OCI-M2 (cell line): ENCODE data around the gene MRPL27.

Experiments
- DNase-seq: peaks from one replicate; lab custom pipeline; 2025; ENCODE audit not compliant: unreplicated experiment; lab: John Stamatoyannopoulos, UW

MRPL27 gene

GRCh38 chr17:50386510-50386909 lies 13.5 kb upstream of the MRPL27 start:
- no peak for DNase-seq

- no peak for DNase-seq
These were observed 9.9 kb upstream of the MRPL27 start for GRCh38 chr17:50382931-50383330.

GRCh38 chr17:50381920-50382319 lies 8.9 kb upstream of the MRPL27 start:
- DNase-seq = no peak

- no peak for DNase-seq
These were observed 8.4 kb upstream of the MRPL27 start for GRCh38 chr17:50381260-50381815.

GRCh38 chr17:50380369-50381259 lies 7.6 kb upstream of the MRPL27 start:
- DNase-seq = no peak

GRCh38 chr17:50379351-50380132 lies 6.6 kb upstream of the MRPL27 start:
- no peak for DNase-seq

DNA sequence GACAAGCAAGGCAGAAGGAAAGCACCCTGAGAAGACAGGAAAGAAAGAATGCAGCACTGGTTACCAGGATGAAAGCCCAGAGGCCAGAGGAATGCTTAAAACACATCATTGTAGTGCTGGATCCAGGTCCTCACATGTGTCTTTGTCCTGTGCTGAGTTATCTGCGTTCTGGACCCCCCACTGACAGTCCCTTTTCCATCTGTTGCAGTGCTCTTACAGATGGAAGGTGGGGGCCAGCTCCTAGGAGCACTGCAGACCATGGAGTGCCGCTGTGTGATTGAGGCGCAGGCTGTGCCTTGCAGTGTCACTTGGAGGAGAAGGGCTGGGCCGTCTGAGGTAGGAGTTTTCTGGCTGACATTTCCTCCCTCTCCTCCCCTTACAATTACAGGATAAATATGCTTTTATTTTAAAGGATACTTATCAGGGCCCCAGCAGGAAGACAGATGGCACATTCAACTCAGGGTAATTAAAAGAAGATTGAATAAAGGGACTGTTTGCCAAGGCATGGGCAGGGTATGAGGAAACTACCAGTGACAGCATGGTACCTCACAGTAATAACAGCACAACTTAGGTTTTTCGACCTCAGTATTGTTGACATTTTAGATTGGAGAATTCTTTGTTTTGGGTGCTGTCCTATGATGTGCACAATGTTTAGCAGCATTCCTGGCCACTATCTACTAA lies 3.0 kb upstream of the MRPL27 start:
- no peak for DNase-seq

DNA sequence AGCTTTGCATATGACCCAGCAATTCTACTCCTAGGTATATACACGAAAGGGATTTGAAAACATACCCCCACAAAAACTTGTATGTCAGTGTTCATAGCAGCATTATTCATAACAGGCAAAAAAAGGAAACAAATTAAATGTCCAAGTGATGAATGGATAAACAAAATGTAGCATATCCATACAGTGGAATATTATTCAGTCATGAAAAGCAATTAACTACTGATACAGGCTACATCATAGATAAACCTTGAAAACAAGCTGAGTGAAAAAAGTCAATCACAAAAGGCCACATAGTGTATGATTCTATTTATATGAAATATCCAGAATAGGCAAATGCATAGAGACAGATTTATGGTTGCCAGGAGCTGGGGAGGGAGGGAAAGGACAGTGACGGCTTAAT lies 721 bp upstream of the MRPL27 start:
- no peak for DNase-seq

GRCh38 chr17:50372222-50372757 lies 694 bp downstream of the MRPL27 start:
- DNase-seq = no peak

DNA sequence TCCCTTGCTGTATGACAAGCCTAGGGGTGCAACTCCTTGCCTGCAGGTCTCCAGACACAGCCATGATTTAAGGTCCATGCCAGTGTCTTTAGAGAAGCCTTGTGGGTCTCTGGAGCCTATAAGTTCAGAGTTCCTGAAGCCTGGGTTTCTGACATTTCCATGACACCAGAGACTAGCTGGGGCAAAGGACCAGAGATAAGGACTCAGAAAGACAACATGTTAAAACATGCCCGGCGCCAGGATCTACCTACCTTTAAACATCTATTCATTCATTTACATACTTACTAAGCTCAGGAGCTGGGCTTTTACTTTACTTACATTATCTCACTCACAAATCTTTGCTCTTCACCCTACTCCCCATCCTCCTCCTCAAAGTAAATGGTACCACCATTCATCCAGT lies 1.5 kb downstream of the MRPL27 start:
- DNase-seq = no peak

DNA sequence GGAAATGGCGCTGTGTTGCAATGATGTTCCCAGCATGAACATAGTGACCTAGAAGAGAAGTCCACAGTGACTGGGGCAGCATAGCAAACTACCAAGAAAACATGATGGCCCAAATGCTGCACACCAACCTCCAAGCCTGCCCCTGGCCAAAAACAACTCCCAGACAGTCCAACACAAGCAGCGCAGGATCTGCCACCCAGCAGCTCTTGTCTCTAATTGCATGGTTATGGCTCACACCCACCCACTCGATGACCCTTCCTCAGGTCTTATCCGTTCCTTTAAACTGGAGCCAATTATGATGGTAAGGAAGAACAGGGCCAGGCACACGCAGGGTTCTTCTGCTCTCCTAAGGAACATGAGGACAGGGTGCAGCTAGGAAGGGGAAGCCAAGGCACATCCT lies 2.9 kb downstream of the MRPL27 start:
- DNase-seq = no peak

DNA sequence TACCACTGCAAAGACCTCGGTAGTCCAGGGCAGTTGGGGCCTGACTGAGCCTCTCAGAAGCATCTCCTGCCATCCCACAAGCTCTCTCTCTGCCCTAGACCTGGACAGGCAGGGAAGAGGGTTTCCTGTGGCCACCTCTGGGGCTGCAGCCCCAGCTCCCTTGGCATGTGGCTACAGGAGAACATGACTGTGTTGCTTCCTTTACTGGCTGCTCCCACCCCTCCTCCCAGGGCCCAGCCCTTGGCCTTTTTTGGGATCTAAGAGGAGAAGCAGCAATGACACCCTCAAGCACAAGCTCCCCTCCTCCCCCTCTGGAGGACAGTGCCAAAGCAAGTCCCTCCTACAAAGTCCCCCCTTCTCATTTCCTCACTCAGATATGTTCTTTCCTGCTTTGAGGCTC lies 5.6 kb downstream of the MRPL27 start:
- DNase-seq = no peak

- DNase-seq = no peak
These were observed 7.2 kb downstream of the MRPL27 start for GRCh38 chr17:50365649-50366393.

- DNase-seq = no peak
These were observed 7.8 kb downstream of the MRPL27 start for GRCh38 chr17:50365165-50365564.

GRCh38 chr17:50364715-50365114 lies 8.3 kb downstream of the MRPL27 start:
- DNase-seq = no peak

DNA sequence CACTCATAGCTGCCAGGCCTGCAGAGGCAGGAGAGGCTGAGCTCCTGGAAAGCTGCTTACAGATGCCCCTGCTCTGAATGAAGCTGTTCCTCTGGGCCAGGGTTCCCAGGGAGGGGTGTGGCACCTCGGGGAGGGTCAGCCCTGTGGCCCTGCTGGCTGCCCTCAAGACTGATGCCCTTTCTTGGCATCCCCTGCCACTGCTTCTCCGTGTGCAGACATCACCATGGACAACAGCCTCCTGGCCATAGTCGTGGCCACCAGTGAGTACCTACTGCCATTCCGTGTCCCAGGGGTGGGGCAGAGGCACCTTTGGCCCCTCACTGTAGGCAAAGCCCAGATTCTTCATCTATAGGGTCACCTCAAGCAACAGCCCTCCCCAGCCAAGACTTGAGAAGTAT lies 8.9 kb downstream of the MRPL27 start:
- DNase-seq = no peak

DNA sequence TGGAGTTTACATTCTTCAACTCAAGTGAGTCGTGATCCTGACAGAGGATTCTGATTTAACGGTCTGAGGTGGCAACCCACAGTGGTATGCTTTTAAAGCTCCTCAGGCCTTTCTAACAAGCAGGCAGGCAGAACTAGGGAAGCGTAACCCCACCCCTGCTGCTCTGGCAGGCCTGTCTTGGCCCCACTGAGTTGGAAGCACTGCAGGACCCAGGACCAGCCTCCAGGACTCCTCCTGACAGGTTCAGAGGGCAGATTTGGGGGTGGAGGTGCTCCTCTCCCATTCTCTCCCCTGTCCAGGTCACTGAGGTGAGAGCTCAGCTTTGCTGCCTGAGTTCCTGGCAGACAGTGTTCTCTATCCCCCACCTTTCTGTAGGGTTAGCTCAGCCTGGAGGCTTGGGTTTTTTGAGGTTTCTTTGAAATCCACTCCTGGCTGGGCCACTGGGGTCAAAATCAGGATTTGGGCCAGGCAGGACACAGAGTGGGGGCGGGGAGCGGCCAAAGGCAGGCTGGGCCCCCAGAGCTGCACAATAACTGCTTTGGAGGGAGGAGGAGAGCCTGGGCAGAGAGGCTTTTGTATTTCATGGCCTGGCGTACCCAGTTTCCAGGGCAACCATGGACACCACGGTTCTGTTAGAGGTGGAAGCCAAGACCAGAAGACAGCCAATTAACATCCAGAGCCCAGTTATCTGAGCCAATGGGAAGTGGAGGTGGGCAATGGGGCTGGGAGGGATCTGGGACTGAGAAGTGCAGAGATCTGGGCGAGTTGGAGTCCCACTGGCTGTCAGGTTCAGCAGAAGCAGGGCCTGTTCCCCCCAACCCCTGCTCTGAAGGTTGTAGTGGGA lies 9.5 kb downstream of the MRPL27 start:
- no peak for DNase-seq

DNA sequence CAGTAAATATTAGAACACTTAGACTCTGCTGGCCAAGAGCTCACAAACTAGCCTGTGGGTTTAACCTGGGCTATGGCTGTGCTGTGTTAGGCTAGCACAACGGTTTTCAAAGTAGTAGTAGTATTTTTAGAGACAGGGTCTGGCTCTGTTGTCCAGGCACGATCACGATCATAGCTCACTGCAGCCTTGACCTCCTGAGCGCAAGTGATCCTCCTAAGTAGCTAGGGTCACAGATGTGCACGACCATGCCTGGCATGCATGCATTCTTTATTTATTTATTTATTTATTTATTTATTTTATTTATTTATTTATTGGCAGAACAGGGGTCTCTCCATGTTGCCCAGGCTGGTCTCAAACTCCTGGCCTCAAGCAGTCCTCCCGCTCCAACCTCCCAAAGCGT lies 10.3 kb downstream of the MRPL27 start:
- no peak for DNase-seq
